ENCODE data around the gene BCL10.

- TF ChIP-seq POLR2A (IDR thresholded peaks at IDR 0.05) (no peak), CTCF (IDR thresholded peaks at IDR 0.05) (no peak), POLR2AphosphoS5 (IDR thresholded peaks at IDR 0.05; ENCODE audit: insufficient read depth in 1 of 2, low read depth in 1 of 2) (no peak)
Measured at GRCh38 chr1:85264150-85264549, 12.3 kb downstream of the BCL10 start.
